LNCaP clone FGC (cell line): ENCODE results near the gene ENPP1.
A peak's percentile ranks its signal among the peaks of the same experiment; 100 is the strongest.

Source experiments
- DNase-seq: peaks from one replicate; pipeline ENCODE4 v3.0.0-alpha.2; 2011; ENCODE audit warnings: low read depth
- H3K4me3 ChIP-seq: 2 replicates; pipeline ENCODE4 v1.5.1; 2011; ENCODE audit warnings: mild to moderate bottlenecking, low read depth, low read length, control low read depth
- TF ChIP-seq, protein P1 (sequence below): IDR thresholded peaks from 2 replicates; pipeline ENCODE4 v1.5.1; 2012; ENCODE audit warnings: mild to moderate bottlenecking; ENCODE audit not compliant: control insufficient read depth, insufficient read depth; ENCODE audit errors: extremely low read depth

Gene ENPP1

DNA sequence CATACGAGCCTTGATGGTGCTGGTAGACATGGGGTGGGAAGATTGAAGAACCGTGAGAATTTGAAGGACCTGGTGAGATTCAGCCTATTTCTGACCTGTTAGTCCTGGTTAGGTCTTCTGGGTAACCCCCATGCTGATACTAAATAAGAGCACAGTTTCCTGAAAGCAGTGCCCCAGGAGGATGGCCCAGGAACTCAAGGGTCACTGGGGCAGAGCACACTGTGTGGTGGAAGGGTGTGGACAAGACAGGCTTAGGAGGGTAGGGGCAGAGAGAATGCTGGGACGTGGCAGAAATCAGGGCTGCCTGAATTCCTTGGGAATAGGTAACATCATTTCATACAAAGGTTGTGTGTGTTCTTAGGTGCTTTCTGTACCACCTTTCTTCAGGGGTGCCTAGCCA lies 31.9 kb upstream of the ENPP1 start:
- H3K4me3 ChIP-seq, result no peak overlapping the region
- no peak for DNase-seq
- TF ChIP-seq, protein P1, sequence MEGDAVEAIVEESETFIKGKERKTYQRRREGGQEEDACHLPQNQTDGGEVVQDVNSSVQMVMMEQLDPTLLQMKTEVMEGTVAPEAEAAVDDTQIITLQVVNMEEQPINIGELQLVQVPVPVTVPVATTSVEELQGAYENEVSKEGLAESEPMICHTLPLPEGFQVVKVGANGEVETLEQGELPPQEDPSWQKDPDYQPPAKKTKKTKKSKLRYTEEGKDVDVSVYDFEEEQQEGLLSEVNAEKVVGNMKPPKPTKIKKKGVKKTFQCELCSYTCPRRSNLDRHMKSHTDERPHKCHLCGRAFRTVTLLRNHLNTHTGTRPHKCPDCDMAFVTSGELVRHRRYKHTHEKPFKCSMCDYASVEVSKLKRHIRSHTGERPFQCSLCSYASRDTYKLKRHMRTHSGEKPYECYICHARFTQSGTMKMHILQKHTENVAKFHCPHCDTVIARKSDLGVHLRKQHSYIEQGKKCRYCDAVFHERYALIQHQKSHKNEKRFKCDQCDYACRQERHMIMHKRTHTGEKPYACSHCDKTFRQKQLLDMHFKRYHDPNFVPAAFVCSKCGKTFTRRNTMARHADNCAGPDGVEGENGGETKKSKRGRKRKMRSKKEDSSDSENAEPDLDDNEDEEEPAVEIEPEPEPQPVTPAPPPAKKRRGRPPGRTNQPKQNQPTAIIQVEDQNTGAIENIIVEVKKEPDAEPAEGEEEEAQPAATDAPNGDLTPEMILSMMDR, result no peak

DNA sequence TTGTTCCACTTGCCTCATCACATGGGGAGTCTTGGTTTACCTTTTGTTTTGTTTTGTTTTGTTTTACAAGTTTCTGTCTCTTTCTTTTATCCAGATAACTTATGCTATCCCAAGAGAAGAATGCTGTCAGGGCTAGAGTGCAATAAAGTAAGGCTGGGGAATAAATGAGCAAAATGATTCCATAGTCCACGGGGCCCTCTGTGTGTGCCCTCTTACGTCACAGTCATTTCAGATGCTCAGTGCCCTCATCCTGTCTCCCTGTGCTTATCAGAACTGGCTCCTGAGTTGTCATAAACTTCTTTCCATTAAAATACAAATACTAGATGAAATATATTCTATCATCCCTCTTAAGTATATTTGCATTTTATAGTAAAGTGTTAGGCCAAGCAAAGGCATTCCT lies 30.8 kb upstream of the ENPP1 start:
- TF ChIP-seq, protein P1, result no peak
- no peak overlapping the region for H3K4me3 ChIP-seq

DNA sequence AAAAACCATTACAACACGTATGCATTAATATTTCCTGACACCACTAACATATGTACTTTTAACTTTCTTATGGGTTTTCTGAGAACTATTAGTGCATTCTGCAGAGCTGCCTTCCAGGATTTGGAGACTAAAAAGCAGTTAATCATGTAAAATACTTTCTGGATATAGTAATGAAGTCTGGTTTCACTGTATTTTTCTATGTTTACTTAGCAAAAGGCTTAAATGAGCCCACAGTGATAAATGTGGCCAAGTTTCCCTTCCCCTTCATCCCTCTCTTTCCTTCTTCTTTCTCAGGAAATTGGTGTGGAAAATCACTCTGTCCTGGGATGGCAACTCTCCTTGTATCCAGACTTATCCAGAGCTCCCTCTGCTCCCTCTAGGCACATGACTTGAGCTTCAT lies 29.7 kb upstream of the ENPP1 start:
- no peak for DNase-seq
- TF ChIP-seq, protein P1, result no peak
- H3K4me3 ChIP-seq, result no peak overlapping the region

More for the DNA sequence above, 30.8 kb upstream of the ENPP1 start:
- no peak for DNase-seq

DNA sequence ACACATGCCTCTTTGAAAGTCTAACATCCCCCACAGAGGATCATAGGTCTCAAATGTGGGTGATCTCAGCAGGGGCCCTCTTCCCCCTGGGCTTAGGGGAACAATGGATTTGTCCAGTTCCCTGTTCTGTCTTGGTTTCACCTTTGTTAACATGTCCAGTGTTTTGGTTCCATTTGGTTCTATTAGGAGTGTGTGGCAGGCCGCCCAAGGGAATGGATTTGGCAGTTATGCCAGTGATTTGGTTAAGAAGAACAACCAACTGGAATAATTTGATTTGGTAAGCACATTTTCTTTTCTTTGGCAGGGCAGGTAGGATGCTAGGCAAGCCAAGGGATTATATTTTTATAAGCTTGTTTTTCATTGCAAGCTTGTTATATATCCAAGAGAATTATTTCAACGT lies 28.5 kb upstream of the ENPP1 start:
- H3K4me3 ChIP-seq, result no peak overlapping the region
- DNase-seq, result no peak
- TF ChIP-seq, protein P1, result no peak

DNA sequence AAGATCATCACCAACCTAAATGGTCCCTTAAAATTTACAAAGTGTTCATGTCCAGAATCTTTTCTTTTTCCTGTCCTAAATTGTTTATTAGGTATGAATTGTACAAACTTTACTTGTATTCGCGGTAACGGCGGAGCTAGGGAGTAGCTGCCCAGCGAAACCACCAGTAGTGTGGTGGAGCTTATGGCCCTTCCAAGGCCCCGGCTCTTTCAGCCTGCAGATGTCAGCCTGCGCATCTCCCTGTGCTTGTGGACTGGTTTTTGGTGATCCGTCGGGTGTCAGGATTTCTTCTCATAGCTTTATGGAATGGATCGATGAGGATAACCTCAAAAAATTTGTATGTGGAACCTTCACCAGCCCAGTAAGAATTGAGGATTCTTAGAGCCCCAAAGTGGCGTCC lies 27.2 kb upstream of the ENPP1 start:
- TF ChIP-seq, protein P1, result no peak
- no peak overlapping the region for H3K4me3 ChIP-seq

DNA sequence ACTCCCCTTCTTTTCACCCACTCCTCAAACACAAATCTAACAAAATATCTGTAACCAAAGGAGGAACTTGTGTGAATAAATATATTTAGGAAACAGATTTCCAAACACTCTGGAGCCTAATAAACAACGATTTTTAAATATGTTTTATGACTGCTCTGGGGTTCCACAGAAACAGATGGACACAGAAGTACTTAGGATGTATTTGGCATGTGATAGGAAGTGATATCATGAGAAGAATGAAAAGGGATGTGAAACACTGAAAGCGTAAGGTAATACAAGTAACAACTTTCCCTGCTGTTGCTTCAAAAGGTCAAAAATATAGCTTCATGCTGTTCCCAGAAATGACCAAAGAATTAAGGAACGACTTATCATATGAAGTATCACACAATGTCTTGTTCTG lies 26.1 kb upstream of the ENPP1 start:
- TF ChIP-seq, protein P1, result no peak
- no peak overlapping the region for H3K4me3 ChIP-seq
- no peak for DNase-seq

More for the DNA sequence above, 27.2 kb upstream of the ENPP1 start:
- no peak for DNase-seq

DNA sequence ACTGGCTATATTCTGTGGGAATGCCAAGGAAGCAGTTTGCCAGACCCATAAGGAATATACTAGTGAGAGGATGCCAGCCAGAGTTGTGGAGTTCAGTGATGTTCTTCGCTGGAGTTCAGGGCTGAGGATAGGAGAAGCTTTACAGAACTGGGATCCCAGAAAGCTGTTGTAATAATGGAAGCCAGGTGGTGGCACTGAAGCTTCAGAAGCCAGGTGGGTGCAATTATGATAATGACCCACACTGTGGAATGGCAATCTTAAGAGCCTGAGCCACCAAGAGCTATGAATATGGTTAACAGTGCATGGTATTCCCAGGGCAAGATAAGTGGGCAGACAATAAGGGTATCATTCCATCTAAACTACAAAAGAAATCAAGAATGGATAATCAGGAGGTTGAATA lies 25.1 kb upstream of the ENPP1 start:
- DNase-seq, result no peak
- TF ChIP-seq, protein P1, result 0 out of 2 replicates have a peak, but pooled peaks have one; percentile 21
- H3K4me3 ChIP-seq, result no peak overlapping the region
